Measurements from ENCODE around the gene OR4S2.

OR4S2 gene, protein sequence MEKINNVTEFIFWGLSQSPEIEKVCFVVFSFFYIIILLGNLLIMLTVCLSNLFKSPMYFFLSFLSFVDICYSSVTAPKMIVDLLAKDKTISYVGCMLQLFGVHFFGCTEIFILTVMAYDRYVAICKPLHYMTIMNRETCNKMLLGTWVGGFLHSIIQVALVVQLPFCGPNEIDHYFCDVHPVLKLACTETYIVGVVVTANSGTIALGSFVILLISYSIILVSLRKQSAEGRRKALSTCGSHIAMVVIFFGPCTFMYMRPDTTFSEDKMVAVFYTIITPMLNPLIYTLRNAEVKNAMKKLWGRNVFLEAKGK

DNA sequence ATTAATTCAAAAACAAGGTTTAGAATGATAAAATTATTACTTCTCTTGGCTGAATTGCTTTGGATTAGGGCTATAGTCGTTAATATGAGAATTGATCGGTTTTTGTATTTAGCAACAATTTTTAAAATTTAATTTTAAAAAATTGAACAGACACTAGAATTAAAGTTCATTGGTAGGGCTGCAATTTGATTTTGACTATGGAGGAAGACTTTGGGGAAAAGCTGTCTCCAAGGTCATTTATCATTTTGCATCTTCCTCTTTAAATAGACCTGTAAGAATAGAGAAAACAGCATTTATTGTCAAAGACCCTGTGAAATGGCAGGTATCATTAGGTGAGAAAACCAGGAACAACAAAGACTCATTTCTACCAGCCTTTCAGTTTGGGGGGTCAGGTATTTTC is at the start of gene OR4S2:
TSS of gene OR4S2 (plus strand) at position 301 of the 400 bp plus-strand sequence. CDS start 2,577 bp downstream, outside the sequence.
- DNase-seq (ENCODE audit: low read depth): no peak

DNA sequence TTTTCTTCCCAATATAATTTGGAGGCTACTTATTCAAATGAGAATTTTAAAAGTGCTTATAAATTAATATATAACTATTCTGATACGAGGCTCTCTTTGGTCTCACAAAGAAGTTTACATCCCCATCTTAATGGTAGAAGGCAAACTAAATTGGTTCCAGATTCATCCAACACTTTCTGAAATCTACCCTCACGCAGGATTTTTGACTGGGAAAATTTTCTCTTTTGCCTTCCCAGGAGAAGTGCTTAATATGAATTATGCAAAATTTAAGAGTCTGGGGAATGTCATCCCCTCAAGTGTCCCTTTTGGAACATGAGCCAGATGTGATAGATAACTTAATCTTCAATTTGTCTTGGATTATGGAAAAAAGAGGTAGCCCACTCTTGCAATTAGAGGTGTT is 40.6 kb upstream of the OR4S2 start, which contains the start of gene OR4C11:
TSS of gene OR4C11 (minus strand) at position 101 of the 400 bp plus-strand sequence. CDS start 3,272 bp downstream, outside the sequence.
- DNase-seq (ENCODE audit: low read depth): no peak

DNA sequence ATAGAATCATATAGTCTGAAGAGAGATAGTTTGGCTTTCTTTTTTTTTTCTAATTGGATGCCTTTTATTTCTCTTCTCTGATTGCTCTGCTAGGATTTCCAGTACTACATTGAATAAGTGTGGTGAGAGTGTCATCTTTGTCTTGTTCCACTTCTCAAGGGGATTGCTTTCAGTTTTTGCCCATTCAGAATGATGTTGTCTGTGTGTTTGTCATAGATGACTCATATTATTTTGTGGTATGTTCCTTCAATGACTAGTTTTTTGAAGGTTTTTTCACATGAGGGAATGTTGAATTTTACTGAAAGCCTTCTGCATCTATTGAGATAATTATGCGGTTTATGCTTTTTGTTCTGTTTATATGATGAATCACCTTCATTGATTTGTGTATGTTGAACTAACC is 23.6 kb upstream of the OR4S2 start:
- no peak for DNase-seq (ENCODE audit: low read depth)

DNA sequence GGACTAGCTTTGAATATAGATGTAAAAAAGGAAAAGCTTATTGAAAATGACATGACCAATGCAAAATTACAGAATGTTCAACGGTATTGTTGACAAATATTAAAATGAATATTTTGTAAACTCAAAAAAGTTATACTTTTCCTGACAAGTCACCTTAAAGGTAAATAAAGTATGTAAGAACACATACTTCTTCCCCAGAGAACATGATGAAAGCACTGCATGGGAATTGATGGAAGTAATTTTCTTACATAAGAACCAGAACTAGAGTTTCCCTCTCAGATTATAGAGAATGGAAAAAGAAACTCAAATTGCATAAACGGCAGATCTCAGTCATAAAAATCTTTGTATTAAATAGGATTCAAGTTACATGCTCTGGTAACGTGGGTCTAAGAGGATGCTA is 13.3 kb upstream of the OR4S2 start, which contains the start of gene OR4P4:
TSS of gene OR4P4 (plus strand) at position 301 of the 400 bp plus-strand sequence.
- no peak for DNase-seq (ENCODE audit: low read depth)

DNA sequence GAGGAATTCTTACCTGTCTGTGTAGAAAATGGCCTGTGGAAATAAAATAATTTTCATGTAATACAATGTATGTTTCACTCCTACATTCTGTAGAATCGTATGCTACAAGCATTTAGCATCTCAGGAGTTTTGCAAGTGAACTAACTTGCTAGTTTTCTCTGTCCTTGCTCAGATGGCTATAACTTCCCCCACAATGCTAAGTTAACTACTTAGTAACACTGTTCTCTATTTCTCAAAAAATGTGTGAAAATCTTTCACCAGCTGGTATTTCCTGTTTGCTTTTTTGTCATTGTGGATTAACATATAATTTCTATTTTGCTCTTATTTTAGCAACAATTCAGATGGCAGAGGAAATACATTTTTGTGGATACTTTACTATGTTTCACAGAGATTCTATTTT is 4.4 kb downstream of the OR4S2 start:
- no peak for DNase-seq (ENCODE audit: low read depth)

DNA sequence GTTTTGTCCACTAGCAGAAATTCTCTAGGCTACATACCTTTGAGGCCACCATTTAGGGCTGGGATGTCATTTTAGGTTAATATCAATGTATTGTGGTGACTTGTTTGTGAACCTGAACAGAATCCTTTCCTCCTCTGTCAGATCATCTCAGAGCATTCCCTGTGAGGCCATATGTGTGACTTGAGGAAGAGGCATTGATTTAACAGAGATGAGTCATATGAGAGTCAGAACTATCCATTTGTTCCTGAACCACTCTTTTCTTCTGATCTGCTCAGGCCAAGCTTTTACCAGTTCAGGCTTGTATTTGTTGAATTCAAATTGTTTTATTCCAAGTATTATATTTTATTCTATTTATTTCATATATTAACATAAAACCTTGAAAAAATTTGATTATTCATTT is 7.0 kb downstream of the OR4S2 start:
- no peak for DNase-seq (ENCODE audit: low read depth)

DNA sequence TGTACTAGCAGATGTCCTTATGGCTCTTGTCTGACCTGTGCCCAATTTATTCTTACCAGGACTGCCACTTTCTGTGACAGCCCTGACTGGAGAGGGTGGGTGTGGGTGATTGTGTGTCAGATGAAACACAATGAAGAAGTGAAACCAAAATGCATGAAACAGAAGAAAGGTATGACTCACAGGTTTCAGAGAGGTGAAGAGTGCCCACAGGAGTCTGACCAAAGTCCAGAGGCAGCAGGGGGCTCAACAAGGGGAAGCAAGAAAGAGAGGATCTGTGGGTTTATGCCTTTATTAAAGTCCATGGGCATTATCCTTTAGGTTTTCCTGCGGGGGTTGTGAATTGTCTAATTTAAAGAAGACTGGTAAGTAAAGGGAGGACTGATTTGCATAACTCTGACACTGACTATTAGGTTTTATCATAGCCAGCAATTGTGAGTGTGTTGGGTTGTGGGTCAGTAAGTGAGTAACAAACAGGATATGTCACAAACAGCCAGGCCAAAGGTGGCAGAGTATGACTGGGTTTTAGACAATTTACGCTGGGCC is 10.0 kb downstream of the OR4S2 start:
- DNase-seq (ENCODE audit: low read depth): no peak

DNA sequence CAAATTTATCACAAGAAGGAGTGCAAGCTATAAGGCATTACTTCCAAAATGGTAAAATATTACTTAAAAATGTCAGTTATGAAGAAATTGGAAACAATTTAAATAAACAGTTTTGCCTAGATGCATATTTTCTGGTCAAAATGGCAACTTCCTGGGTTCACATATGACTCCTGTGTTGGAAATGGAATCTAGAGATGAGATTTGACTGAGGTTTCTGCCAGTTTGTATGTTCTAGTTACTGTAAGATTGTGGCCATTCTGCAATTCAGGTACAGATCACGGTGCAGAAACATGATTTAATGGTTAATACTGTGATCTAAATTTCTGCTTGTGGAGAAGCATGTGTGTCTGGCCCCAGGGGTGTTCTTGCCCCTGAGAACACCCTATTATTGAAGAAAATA is 10.5 kb downstream of the OR4S2 start:
- no peak for DNase-seq (ENCODE audit: low read depth)

DNA sequence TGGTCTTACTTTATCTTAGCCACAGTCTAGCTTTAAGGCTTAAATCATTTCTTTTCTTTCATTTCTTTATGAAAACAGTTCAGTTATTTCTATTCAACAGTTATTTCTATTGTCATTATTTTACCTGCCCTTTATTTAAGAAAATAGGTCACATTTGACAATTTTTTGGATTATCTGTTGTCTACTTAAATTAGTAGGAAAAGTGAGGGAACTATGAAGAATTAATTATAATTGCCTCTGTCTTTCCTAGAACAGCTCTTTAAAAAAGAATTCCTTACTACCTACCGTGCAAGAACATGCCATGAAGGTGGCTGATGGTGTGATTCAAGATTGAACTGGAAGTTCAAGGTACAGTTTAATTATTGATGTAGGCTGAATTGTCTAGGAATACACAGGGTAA is 13.8 kb downstream of the OR4S2 start, which contains the start of gene OR4C6:
TSS of gene OR4C6 (plus strand) at position 301 of the 400 bp plus-strand sequence. CDS start 2,966 bp downstream, outside the sequence.
- no peak for DNase-seq (ENCODE audit: low read depth)

DNA sequence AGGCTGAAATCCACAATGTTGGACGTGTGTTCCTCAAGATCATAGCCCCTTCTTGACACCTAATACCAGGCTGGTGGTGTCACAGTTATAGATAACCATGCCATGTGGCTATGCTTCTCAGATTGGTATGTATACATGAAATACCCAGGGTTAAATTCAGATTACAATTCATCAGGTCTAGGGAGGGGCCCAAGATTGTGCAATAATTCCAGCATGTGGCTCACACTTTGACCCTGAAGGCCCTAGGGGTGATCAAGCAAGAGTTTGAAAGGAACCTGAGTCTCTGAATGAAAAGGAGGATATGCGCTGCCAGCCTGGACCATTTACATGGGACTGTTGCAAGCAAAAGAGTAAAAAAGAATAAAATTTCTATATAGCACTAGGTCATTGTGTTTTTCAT is 21.2 kb downstream of the OR4S2 start:
- no peak for DNase-seq (ENCODE audit: low read depth)

DNA sequence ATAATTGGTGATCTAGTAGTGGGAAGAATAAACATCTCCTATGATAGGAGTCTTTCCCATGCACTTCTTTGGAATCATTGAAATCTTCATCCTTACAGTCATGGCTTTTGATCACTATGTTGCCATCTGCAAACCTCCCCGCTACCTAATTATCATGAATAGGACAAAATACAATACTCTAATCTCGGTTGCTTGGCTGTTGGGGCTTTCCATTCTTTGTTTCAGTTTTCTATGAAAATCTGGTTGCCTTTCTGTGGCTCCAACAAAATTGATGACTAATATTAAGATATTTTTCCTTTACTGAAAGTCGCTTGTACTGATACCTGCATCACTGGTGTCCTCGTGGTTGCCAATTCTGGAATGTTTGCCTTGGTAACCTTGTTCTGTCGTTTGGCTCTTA is 25.7 kb downstream of the OR4S2 start:
- DNase-seq (ENCODE audit: low read depth): no peak

DNA sequence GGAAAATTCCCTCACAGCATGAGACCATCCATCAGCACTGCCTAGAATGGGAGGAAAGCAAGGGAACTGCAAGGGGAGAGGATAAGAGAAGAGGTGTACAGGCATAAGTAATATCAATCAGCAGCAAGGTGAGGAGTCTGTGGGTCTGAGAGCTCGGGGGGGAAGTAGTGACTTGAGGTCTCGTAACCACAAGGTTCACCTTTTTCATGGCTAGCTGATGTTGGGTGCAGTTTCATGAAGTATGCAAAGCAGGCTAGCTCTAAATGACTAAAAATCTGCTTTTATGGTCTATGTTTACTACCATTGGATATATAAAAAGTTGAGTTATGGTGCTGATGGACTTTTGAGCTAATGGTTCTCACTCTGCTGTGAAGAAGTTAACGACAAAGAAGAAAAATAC is 49.7 kb downstream of the OR4S2 start:
- DNase-seq (ENCODE audit: low read depth): no peak

DNA sequence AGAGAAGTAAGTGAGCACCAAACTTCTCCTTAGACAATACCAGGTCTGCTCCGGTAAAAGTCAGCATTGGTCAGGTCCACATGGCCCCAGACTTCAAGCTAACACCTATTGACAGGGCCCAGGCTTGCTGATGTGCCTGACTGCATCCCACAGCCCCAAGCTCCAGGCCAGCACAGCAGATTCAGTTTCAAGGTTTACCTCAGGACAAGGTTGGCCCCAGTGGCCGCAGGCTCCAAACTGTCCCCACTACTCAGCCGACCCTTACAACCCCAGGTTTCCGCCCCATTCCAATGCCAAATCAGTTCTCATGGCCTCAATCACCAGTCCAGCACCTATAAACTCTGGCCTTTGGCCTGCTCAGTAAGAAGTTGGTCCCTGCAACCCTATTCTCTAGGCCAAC is 53.3 kb downstream of the OR4S2 start:
- DNase-seq (ENCODE audit: low read depth): no peak
